ENCODE measurements around the gene ZNF235. TPM values are rescaled to one million over a fixed set of nuclear protein-coding genes. Genes with fewer than 3 reads are reported as not detected.

ZNF235 gene
- 1 to 10 TPM; 2.4 TPM for total RNA-seq
- 5.2 TPM for polyA plus RNA-seq (2013, experiment 1 of 2)
- polyA plus RNA-seq (2013, experiment 2 of 2), result 5.0 TPM
- 1.3 to 32.6 (median 14.9) reads per million in 172 experiments for total RNA-seq

DNA sequence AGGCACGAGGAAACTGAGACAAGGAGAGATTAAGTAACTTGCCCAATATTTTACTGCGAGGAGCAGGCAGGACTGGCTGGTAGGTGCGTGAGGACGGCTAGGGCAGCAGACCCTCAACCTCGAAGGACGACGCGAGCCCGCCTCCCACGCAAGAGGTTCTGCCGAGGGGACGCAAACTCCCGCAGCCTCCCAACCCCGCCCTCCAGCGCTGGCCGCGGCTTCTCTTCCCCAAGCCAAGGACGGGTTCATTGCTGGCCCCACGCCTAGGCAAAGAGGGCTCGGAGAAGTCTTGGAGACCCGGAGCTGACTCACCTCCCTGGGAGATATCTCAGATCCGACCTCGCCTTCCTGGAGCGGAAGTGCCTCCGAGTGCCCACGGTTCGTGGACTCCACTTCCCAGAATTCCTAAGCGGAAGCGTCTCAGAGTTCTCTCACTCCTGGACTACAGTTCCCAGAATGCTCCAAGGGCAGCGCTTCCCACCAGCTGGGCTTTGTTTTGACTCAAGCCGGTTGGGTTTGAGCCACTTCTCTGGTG is at the start of gene ZNF235:
Gene ZNF235 (minus strand): TSS at position 367 of the 535 bp plus-strand sequence. CDS start 1,621 bp downstream, outside the sequence.
- CTCF ChIA-PET, result no interaction called here
- intact Hi-C loops (cut with DNase I, micrococcal nuclease), result loop anchor here in 1 of 2 experiments (2.0 to 10.0 kb wide), 6 partner anchors 92 to 367 kb away; partner anchors contain the start of genes ZNF180, ZNF225, ZNF226 and ZNF227

DNA sequence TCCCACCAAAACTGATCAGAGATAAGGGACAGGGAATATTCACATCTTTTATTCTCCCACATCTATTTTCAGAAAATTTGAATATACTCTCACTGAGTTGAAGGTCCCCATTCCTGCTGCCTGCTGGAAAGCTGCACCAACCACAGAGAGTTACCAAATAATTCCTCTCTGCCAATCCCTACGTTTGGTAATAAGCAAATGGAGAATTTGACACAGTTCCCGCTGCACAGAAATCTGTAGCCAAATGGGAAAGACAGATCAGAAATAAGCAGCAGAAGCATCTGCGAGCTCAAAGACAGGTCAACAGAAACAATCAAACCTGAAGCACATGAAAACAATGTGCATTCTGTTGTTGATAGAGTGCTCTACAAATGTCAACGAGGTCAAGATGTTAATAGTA is 41.7 kb upstream of the ZNF235 start:
- Histone ChIP-seq H3K9me3 (ENCODE audit: control insufficient read depth in 1 of 2, insufficient read depth in 1 of 2, low read length in 2 of 2) (peaks cover 15 to 33% of the 10 kb centered on the region in 2 experiments), H3K27me3 (ENCODE audit: control insufficient read depth in 1 of 2, insufficient read depth in 2 of 2, low read length in 2 of 2) (no peaks in the 10 kb centered on the region), H3K27ac (ENCODE audit: low read depth in 1 of 2, low read length in 2 of 2) (no peak overlapping the region), H3K36me3 (ENCODE audit: insufficient read depth, low read length) (no peaks in the 10 kb centered on the region), H3K4me1 (ENCODE audit: insufficient read depth, low read length) (no peaks in the 10 kb centered on the region), H3K4me3 (ENCODE audit: low read length) (no peak overlapping the region)
- TF ChIP-seq, protein P1, sequence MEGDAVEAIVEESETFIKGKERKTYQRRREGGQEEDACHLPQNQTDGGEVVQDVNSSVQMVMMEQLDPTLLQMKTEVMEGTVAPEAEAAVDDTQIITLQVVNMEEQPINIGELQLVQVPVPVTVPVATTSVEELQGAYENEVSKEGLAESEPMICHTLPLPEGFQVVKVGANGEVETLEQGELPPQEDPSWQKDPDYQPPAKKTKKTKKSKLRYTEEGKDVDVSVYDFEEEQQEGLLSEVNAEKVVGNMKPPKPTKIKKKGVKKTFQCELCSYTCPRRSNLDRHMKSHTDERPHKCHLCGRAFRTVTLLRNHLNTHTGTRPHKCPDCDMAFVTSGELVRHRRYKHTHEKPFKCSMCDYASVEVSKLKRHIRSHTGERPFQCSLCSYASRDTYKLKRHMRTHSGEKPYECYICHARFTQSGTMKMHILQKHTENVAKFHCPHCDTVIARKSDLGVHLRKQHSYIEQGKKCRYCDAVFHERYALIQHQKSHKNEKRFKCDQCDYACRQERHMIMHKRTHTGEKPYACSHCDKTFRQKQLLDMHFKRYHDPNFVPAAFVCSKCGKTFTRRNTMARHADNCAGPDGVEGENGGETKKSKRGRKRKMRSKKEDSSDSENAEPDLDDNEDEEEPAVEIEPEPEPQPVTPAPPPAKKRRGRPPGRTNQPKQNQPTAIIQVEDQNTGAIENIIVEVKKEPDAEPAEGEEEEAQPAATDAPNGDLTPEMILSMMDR (IDR thresholded peaks at IDR 0.05), result no peak
- Mint-ChIP-seq H3K27ac (no peak overlapping the region), H3K4me1 (ENCODE audit: low read depth) (no peaks in the 10 kb centered on the region), H3K27me3 (no peaks in the 10 kb centered on the region), H3K36me3 (ENCODE audit: low read depth) (peaks cover 29% of the 10 kb centered on the region), H3K9me3 (peaks cover 26% of the 10 kb centered on the region), H3K4me3 (no peak overlapping the region)
- ATAC-seq (ENCODE audit: poor library complexity) (no peak), DNase-seq (no peak)
- ChIA-PET POLR2A (no interaction called here), CTCF (no interaction called here)
- intact Hi-C loops (cut with DNase I, micrococcal nuclease), result no loop called here

More for the DNA sequence above, at the start of gene ZNF235:
- POLR2A ChIA-PET, result interaction anchor here (0.6 to 1.0 kb wide), 5 partner anchors 86 to 253 kb away, joined by 3 to 5 read pairs (median 4); partner anchors contain the start of genes ZNF180, ZNF223 and ZNF227
- peaks cover 0 to 14% of the 10 kb centered on the region in 2 experiments for H3K9me3 ChIP-seq (ENCODE audit: control insufficient read depth in 1 of 2, insufficient read depth in 1 of 2, low read length in 2 of 2)
- H3K27ac ChIP-seq (ENCODE audit: low read depth in 1 of 2, low read length in 2 of 2), result peak within 1 kb of the TSS in 1 of 2 donors; percentile 58
- DNase-seq (peak; percentile 24 to 88 (median 60)), ATAC-seq (ENCODE audit: poor library complexity) (peak; percentile 97)
- H3K36me3 ChIP-seq (ENCODE audit: insufficient read depth, low read length), result peaks cover 21% of the 10 kb centered on the region
- H3K27me3 ChIP-seq (ENCODE audit: control insufficient read depth in 1 of 2, insufficient read depth in 2 of 2, low read length in 2 of 2), result no peaks in the 10 kb centered on the region
- H3K4me3 Mint-ChIP-seq, result peak within 1 kb of the TSS; percentile 92
- H3K36me3 Mint-ChIP-seq (ENCODE audit: low read depth), result peaks cover 48% of the 10 kb centered on the region
- H3K4me3 ChIP-seq (ENCODE audit: low read length), result peak within 1 kb of the TSS; percentile 96
- peak within 1 kb of the TSS; percentile 11 for H3K27ac Mint-ChIP-seq
- peaks cover 19% of the 10 kb centered on the region for H3K4me1 ChIP-seq (ENCODE audit: insufficient read depth, low read length)
- TF ChIP-seq, protein P1 (IDR thresholded peaks at IDR 0.05), result no peak
- H3K9me3 Mint-ChIP-seq, result peaks cover 8% of the 10 kb centered on the region
- peaks cover 18% of the 10 kb centered on the region for H3K4me1 Mint-ChIP-seq (ENCODE audit: low read depth)
- H3K27me3 Mint-ChIP-seq, result peaks cover 5% of the 10 kb centered on the region

DNA sequence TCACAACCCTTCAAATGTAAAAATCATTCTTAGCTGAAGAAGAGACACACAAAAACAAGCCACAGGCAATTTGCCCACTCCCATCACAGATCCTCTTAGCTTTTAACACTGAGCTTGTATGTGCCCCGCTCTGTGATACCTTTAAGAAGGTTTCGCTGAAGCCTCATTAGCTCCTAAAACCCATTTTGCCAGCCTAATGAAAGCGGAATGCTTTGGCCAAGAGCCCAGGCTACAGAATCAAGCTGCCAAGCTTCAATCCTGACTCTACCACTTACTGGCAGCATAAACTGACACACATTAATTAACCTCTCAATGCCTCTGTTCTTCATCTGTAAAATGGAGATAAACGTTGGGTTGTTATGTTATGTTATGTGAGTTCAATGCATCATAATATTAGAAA is 41.1 kb upstream of the ZNF235 start:
- Histone ChIP-seq H3K27me3 (ENCODE audit: control insufficient read depth in 1 of 2, insufficient read depth in 2 of 2, low read length in 2 of 2) (no peaks in the 10 kb centered on the region), H3K27ac (ENCODE audit: low read depth in 1 of 2, low read length in 2 of 2) (no peak overlapping the region), H3K36me3 (ENCODE audit: insufficient read depth, low read length) (no peaks in the 10 kb centered on the region), H3K9me3 (ENCODE audit: control insufficient read depth in 1 of 2, insufficient read depth in 1 of 2, low read length in 2 of 2) (peaks cover 16 to 33% of the 10 kb centered on the region in 2 experiments), H3K4me3 (ENCODE audit: low read length) (no peak overlapping the region), H3K4me1 (ENCODE audit: insufficient read depth, low read length) (no peaks in the 10 kb centered on the region)
- no peaks in the 10 kb centered on the region for H3K27me3 Mint-ChIP-seq
- DNase-seq (no peak), ATAC-seq (ENCODE audit: poor library complexity) (no peak)
- POLR2A ChIA-PET, result no interaction called here
- intact Hi-C loops (cut with DNase I, micrococcal nuclease), result no loop called here
- TF ChIP-seq, protein P1 (IDR thresholded peaks at IDR 0.05), result no peak
- H3K9me3 Mint-ChIP-seq, result peaks cover 24% of the 10 kb centered on the region
- H3K27ac Mint-ChIP-seq, result no peak overlapping the region
- no peak overlapping the region for H3K4me3 Mint-ChIP-seq
- H3K4me1 Mint-ChIP-seq (ENCODE audit: low read depth), result no peaks in the 10 kb centered on the region
- CTCF ChIA-PET, result no interaction called here
- peaks cover 26% of the 10 kb centered on the region for H3K36me3 Mint-ChIP-seq (ENCODE audit: low read depth)
